ENCODE measurements around the gene CYP4A22.
"Not testable (repeated sequence)": the region's sequence is repeated elsewhere in the genome, so short reads cannot be mapped to it uniquely, and the experiment has no call there.

DNA sequence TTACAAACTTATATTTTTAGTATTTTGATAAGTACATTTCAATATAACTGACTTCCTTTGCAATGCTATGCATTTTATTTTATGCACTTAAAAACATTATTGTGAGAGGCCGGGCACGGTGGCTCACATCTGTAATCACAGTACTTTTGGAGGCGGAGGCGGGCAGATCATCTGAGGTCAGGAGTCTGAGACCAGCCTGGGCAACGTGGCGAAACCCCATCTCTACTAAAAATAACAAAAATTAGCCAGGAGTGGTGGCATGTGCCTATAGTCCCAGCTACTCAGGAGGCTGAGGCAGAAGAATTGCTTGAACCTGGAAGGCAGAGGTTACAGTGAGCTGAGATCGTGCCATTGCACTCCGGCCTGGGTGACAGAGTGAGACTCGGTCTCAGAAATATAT lies 58.7 kb downstream of the CYP4A22 start:
- TF ChIP-seq EZH2phosphoT487 (IDR thresholded peaks at IDR 0.05; ENCODE audit: borderline replicate concordance, low read depth); NRF1 (IDR thresholded peaks at IDR 0.05; ENCODE audit: low read depth, low read length); POLR2AphosphoS5 (IDR thresholded peaks at IDR 0.05; ENCODE audit: low read depth, low read length); TAF1 (IDR thresholded peaks at IDR 0.05; ENCODE audit: borderline replicate concordance, low read depth, low read length); MAX (IDR thresholded peaks at IDR 0.05; ENCODE audit: low read depth); GABPA (IDR thresholded peaks at IDR 0.05; ENCODE audit: low read depth); CHD2 (IDR thresholded peaks at IDR 0.05; ENCODE audit: low read length, partially characterized antibody); FOXJ3 (CRISPR knock-in tag; IDR thresholded peaks at IDR 0.05); RXRA (IDR thresholded peaks at IDR 0.05; ENCODE audit: borderline replicate concordance, low read depth): not testable (repeated sequence)
- TF ChIP-seq, protein P1, sequence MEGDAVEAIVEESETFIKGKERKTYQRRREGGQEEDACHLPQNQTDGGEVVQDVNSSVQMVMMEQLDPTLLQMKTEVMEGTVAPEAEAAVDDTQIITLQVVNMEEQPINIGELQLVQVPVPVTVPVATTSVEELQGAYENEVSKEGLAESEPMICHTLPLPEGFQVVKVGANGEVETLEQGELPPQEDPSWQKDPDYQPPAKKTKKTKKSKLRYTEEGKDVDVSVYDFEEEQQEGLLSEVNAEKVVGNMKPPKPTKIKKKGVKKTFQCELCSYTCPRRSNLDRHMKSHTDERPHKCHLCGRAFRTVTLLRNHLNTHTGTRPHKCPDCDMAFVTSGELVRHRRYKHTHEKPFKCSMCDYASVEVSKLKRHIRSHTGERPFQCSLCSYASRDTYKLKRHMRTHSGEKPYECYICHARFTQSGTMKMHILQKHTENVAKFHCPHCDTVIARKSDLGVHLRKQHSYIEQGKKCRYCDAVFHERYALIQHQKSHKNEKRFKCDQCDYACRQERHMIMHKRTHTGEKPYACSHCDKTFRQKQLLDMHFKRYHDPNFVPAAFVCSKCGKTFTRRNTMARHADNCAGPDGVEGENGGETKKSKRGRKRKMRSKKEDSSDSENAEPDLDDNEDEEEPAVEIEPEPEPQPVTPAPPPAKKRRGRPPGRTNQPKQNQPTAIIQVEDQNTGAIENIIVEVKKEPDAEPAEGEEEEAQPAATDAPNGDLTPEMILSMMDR (IDR thresholded peaks at IDR 0.05): not testable (repeated sequence)
- TF ChIP-seq, protein P2, sequence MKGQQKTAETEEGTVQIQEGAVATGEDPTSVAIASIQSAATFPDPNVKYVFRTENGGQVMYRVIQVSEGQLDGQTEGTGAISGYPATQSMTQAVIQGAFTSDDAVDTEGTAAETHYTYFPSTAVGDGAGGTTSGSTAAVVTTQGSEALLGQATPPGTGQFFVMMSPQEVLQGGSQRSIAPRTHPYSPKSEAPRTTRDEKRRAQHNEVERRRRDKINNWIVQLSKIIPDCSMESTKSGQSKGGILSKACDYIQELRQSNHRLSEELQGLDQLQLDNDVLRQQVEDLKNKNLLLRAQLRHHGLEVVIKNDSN (IDR thresholded peaks at IDR 0.05; ENCODE audit: borderline replicate concordance, low read depth): not testable (repeated sequence)

All from SK-N-SH (cell line).